Amygdala (tissue), 56 donors: ENCODE results near the gene TAF4.
"Not testable (repeated sequence)": the region's sequence is repeated elsewhere in the genome, so short reads cannot be mapped to it uniquely, and the experiment has no call there.

Source experiments
- DNase-seq, 56 donors: peaks; one replicate each; lab custom pipeline; 2025; lab: John Stamatoyannopoulos, UW

TAF4 gene, protein sequence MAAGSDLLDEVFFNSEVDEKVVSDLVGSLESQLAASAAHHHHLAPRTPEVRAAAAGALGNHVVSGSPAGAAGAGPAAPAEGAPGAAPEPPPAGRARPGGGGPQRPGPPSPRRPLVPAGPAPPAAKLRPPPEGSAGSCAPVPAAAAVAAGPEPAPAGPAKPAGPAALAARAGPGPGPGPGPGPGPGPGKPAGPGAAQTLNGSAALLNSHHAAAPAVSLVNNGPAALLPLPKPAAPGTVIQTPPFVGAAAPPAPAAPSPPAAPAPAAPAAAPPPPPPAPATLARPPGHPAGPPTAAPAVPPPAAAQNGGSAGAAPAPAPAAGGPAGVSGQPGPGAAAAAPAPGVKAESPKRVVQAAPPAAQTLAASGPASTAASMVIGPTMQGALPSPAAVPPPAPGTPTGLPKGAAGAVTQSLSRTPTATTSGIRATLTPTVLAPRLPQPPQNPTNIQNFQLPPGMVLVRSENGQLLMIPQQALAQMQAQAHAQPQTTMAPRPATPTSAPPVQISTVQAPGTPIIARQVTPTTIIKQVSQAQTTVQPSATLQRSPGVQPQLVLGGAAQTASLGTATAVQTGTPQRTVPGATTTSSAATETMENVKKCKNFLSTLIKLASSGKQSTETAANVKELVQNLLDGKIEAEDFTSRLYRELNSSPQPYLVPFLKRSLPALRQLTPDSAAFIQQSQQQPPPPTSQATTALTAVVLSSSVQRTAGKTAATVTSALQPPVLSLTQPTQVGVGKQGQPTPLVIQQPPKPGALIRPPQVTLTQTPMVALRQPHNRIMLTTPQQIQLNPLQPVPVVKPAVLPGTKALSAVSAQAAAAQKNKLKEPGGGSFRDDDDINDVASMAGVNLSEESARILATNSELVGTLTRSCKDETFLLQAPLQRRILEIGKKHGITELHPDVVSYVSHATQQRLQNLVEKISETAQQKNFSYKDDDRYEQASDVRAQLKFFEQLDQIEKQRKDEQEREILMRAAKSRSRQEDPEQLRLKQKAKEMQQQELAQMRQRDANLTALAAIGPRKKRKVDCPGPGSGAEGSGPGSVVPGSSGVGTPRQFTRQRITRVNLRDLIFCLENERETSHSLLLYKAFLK

GRCh38 chr20:62065674-62066338 is at the start of gene TAF4:
Gene TAF4 (minus strand): TSS chr20:62065881. CDS start chr20:62065810, 71 bp downstream.
- DNase-seq, result peak in 51 of 56 donors; percentile 6 to 88 (median 68)

DNA sequence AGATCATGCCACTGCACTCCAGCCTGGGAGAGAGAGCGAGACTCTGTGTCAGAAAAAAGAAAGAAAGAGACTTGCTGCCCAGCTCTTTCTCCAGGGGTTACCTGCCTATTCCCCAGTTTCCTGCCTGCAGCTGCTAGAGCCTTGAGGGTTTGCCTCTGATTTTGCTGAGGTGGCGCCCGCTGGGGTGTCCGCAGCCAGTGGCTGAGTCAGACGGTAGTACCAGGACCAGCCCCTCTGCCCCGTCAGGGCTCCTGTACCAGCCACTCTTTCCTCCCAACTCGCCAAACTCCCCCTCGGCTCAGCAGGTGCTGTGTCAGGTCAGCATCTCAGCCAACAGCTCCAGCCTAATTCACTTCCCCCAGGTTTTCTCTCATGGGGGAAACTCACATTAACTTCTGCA is 49.2 kb upstream of the TAF4 start:
- no peak for DNase-seq

DNA sequence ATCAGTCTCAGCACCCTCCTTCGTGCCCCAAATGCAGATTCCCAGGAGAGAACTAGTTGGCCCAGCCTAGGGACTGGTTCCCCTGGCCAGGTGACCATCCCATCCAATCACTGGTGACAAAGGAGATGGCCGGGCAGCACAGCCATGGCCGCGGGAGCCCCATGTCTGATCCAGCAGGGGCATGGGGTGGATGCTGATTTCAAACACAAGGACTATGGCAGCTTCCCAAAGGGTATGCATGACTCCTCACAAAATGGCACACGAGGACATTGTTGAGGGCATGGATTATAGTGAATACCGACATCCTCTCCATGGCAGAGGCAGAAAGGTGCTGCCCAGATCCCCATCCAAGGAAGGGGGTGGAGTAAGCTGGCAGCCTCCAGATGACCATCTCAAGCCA is 46.7 kb upstream of the TAF4 start:
- DNase-seq, result no peak

- DNase-seq, result no peak
Observed at GRCh38 chr20:62111148-62111547, 45.5 kb upstream of the TAF4 start.

GRCh38 chr20:62105592-62105991 is 39.9 kb upstream of the TAF4 start:
- DNase-seq, result no peak

- no peak for DNase-seq
Observed at GRCh38 chr20:62104791-62105345, 39.2 kb upstream of the TAF4 start.

GRCh38 chr20:62104234-62104789 is 38.6 kb upstream of the TAF4 start:
- no peak for DNase-seq

GRCh38 chr20:62103508-62104233 is 38.0 kb upstream of the TAF4 start:
- no peak for DNase-seq

DNA sequence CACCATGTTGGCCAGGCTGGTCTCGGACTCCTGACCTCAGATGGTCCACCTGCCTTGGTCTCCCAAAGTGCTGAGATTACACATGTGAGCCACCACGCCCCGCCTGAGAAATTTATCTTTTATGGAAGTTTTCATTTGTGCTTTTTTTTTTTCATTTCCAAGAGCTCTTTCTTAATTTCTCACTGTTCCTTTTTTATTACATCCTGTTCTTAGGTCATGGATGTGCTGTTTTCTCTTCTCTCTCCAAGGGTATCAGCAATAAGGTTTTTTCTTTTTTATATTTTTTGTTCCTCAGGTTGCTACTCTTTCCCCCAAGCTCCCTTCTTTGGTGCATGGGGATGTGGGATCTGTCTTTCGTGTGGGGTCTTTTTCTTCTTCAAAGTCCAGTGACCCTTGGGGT is 35.4 kb upstream of the TAF4 start:
- no peak for DNase-seq

DNA sequence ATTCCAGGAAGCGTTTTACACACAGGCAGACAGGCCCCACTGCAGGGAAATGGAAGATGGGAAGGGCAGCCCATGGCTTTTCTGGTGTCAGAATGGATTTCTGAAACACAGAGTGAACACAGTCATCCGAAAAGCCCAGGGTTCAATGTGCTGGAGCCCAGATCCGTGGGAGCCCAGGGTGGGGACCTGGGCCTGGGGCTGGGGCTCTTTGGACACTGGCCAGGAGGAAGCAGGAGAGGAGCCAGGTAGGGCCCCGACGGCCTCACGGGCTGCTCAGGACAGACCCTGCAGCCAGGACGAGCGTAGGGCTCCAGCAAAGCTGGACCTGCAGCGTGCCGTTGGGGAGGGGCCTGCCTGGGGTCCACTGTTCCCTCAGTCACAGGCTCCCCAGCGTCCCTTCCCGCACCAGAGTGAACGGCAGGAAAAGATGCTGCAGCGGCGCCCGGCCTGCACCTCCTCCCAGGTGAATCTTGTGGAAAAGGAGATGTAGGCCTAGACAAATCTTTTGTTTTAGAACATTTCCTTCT is 32.3 kb upstream of the TAF4 start:
- no peak for DNase-seq

DNA sequence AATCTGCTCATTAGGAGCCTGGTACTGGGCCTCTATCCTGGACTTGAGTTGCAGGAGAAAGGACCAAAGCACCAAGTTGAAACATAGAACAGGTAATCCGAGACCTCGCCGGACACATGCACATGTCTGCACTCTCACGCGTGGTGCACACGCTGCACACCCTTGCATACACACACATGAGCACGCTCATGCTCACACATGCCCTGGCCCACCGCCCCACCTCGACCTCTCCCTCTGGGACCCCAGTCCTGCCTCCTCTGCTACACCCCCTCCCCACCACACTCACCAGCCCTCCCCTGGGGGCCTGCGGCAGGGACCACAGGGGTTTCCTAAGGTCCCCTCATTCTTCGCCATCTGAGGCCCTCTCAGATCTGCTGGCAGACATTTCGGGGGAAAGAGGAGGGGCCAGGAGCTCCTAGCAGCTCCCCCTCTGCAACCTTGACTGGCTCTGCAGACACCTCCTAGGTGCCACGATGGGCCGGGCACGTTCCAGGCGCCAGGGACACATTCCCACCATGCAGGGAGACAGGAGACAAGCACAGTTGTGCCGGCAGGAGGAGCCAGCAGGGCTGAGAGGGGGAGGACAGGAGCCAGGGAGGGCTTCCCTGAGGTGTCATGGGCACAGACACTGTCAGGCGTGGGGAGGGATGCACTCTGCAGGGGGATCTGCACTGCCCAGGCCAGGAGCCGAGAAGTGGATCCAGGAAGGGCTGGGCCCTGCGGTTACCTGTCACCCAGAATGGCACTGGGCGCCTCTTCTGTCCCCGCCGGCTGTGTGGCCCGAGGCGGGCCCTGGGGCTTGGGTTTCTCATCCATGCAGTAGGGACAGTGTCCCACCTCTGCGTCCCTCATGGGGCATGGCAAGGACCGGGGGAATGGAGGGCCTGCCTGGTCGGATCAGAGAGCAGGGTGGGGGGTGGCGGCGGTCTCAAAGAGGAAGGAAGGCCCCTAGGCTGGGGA is 31.0 kb upstream of the TAF4 start:
- no peak for DNase-seq

DNA sequence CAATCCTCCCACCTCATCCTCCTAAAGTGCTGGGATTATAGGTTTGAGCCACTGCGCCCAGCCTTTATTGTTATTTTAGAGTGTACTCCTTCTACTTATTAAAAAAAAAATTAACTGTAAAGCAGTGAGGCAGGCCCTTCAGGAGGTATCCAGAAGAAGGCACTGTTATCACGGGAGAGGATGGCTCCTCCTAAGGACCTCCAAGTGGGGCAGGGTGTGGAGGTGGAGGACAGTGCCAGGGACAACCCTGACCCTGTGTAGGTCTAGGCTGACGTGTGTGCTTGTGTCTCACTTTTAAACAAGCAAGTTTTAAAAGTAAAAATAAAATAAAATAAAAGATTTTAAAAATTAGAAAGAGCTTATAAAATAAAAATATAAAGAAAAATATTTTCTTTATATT is 23.7 kb upstream of the TAF4 start:
- DNase-seq, result no peak

GRCh38 chr20:62088258-62089127 is 22.8 kb upstream of the TAF4 start:
- no peak for DNase-seq

- no peak for DNase-seq
Observed at GRCh38 chr20:62087632-62088031, 22.0 kb upstream of the TAF4 start.

GRCh38 chr20:62087227-62087626 is 21.5 kb upstream of the TAF4 start:
- DNase-seq, result no peak

GRCh38 chr20:62085206-62085605 is 19.5 kb upstream of the TAF4 start:
- DNase-seq, result no peak

GRCh38 chr20:62084224-62084623 is 18.5 kb upstream of the TAF4 start:
- DNase-seq, result not testable (repeated sequence)
